GM08714 (cell line): Measurements from ENCODE around the gene CMTM1.
A peak's percentile ranks its signal among the peaks of the same experiment; 100 is the strongest.

ENCODE experiments used
- H3K4me3 ChIP-seq: fragments of 200-500 bp; sonication (Bioruptor generic); 2 replicates; pipeline ENCODE4 v1.5.1; 2014; ENCODE audit warnings: mild to moderate bottlenecking, low read length, inconsistent platforms
- ZNF274 ChIP-seq: IDR thresholded peaks from 2 replicates; pipeline ENCODE4 v1.6.1; 2012; ENCODE audit warnings: mild to moderate bottlenecking, low read depth, low read length

The CMTM1 gene

GRCh38 chr16:66547101-66547989 lies 18.9 kb upstream of the CMTM1 start:
- H3K4me3 ChIP-seq: no peak overlapping the region
- TF ChIP-seq ZNF274: no peak

GRCh38 chr16:66548068-66548467 lies 18.2 kb upstream of the CMTM1 start:
- H3K4me3 ChIP-seq: no peak overlapping the region
- TF ChIP-seq ZNF274: no peak

GRCh38 chr16:66548868-66549267 lies 17.4 kb upstream of the CMTM1 start:
- no peak for TF ChIP-seq ZNF274
- no peak overlapping the region for H3K4me3 ChIP-seq

GRCh38 chr16:66549284-66550131 lies 16.7 kb upstream of the CMTM1 start, which contains the start of gene TK2:
TSS of gene TK2 (minus strand) at chr16:66550122. CDS start at chr16:66550061, 61 bp downstream.
- peak within 1 kb of the TSS; percentile 35; the same call in 1 of the 2 replicates for H3K4me3 ChIP-seq
- no peak for TF ChIP-seq ZNF274

GRCh38 chr16:66551348-66551759 lies 14.9 kb upstream of the CMTM1 start:
- TF ChIP-seq ZNF274: no peak
- H3K4me3 ChIP-seq: no peak overlapping the region

- TF ChIP-seq ZNF274: no peak
- peak overlapping the region; percentile 36; the same call in 1 of the 2 replicates for H3K4me3 ChIP-seq
These were observed 14.4 kb upstream of the CMTM1 start for GRCh38 chr16:66551788-66552285.

GRCh38 chr16:66552286-66553177 lies 13.7 kb upstream of the CMTM1 start, which contains the start of gene CKLF:
TSS of gene CKLF (plus strand) at chr16:66552576. CDS start at chr16:66552716, 140 bp downstream.
- no peak for TF ChIP-seq ZNF274
- peak within 1 kb of the TSS; percentile 42 for H3K4me3 ChIP-seq

GRCh38 chr16:66553223-66553622 lies 13.0 kb upstream of the CMTM1 start:
- TF ChIP-seq ZNF274: no peak
- peak overlapping the region; percentile 42 for H3K4me3 ChIP-seq

- TF ChIP-seq ZNF274: no peak
- no peak overlapping the region; the same call in 1 of the 2 replicates for H3K4me3 ChIP-seq
These were observed 12.2 kb upstream of the CMTM1 start for GRCh38 chr16:66554021-66554420.

GRCh38 chr16:66554495-66554894 lies 11.7 kb upstream of the CMTM1 start:
- H3K4me3 ChIP-seq: no peak overlapping the region
- no peak for TF ChIP-seq ZNF274

GRCh38 chr16:66560107-66560506 lies 6.1 kb upstream of the CMTM1 start:
- no peak for TF ChIP-seq ZNF274
- H3K4me3 ChIP-seq: no peak overlapping the region

GRCh38 chr16:66561381-66562080 lies 4.7 kb upstream of the CMTM1 start:
- TF ChIP-seq ZNF274: no peak
- no peak overlapping the region for H3K4me3 ChIP-seq

- H3K4me3 ChIP-seq: no peak overlapping the region
- TF ChIP-seq ZNF274: no peak
These were observed 3.8 kb upstream of the CMTM1 start for GRCh38 chr16:66562409-66562808.

- no peak for TF ChIP-seq ZNF274
- H3K4me3 ChIP-seq: no peak overlapping the region
These were observed 3.3 kb upstream of the CMTM1 start for GRCh38 chr16:66562986-66563385.
